OCI-LY7 (cell line): ENCODE measurements around the gene DUSP16. TPM values are rescaled to one million over a fixed set of nuclear protein-coding genes. Genes with fewer than 3 reads are reported as not detected.

Experiments used
- BruUV-seq: library from RNA; stranded (reverse); fragments of 400-500 nt; replicated peaks from 2 replicates; lab custom pipeline; 2021; lab: Mats Ljungman, UMichigan
- CTCF ChIA-PET: fragments of 300-600 bp; sonication (Branson Sonifier 250); formaldehyde crosslinking; loops from one replicate; lab custom pipeline; 2022; ENCODE audit warnings: antibody characterized with exemption; ENCODE audit not compliant: unreplicated experiment; lab: Charles Lee
- POLR2A ChIA-PET: fragments of 300-600 bp; sonication (Branson Sonifier 250); formaldehyde crosslinking; loops from one replicate; lab custom pipeline; 2022; ENCODE audit warnings: antibody characterized with exemption; lab: Charles Lee
- DNase-seq: peaks from one replicate; pipeline ENCODE4 v3.0.0-alpha.2; 2015; ENCODE audit warnings: low spot score
- H2AFZ ChIP-seq: fragments of 200-600 bp; sonication (generic), shearing (Covaris generic); 2 replicates; pipeline ENCODE4 v1.6.1; 2014; ENCODE audit warnings: mild to moderate bottlenecking, antibody characterized with exemption, low read length, moderate library complexity
- H3K27ac ChIP-seq: fragments of 200-600 bp; sonication (generic); 2 replicates; pipeline ENCODE4 v1.5.1; 2014; ENCODE audit warnings: mixed run types, low read depth, mild to moderate bottlenecking, moderate library complexity, low read length, inconsistent platforms; ENCODE audit not compliant: poor library complexity, severe bottlenecking
- H3K36me3 ChIP-seq: fragments of 200-600 bp; sonication (generic); 2 replicates; pipeline ENCODE4 v1.6.1; 2014; ENCODE audit warnings: mild to moderate bottlenecking, antibody characterized with exemption, low read length, moderate library complexity, mixed read lengths; ENCODE audit not compliant: insufficient read depth
- H3K4me1 ChIP-seq: fragments of 200-600 bp; sonication (generic); 2 replicates; pipeline ENCODE4 v1.5.1; 2014; ENCODE audit warnings: mild to moderate bottlenecking, low read length; ENCODE audit not compliant: insufficient read depth, poor library complexity, severe bottlenecking
- H3K4me2 ChIP-seq: fragments of 200-600 bp; sonication (generic); 2 replicates; pipeline ENCODE4 v1.6.1; 2014; ENCODE audit warnings: mild to moderate bottlenecking, low read length
- H3K4me3 ChIP-seq: fragments of 200-600 bp; sonication (generic); 2 replicates; pipeline ENCODE4 v1.5.1; 2014; ENCODE audit warnings: mild to moderate bottlenecking, low read depth, low read length; ENCODE audit not compliant: poor library complexity, severe bottlenecking
- H3K79me2 ChIP-seq: fragments of 200-600 bp; sonication (generic); 2 replicates; pipeline ENCODE4 v1.6.1; 2016; ENCODE audit warnings: low read depth, mild to moderate bottlenecking, low read length, moderate library complexity, mixed read lengths; ENCODE audit not compliant: insufficient read depth
- H3K9me2 ChIP-seq: fragments of 200-600 bp; sonication (generic); 2 replicates; pipeline ENCODE4 v1.6.1; 2016; ENCODE audit warnings: mild to moderate bottlenecking, low read length, mixed read lengths; ENCODE audit not compliant: insufficient read depth
- H3K9me3 ChIP-seq: fragments of 200-600 bp; sonication (generic); 2 replicates; pipeline ENCODE4 v1.6.1; 2014; ENCODE audit warnings: mild to moderate bottlenecking, mixed run types, low read length, mixed read lengths
- H4K20me1 ChIP-seq: fragments of 200-600 bp; sonication (generic); 2 replicates; pipeline ENCODE4 v1.6.1; 2014; ENCODE audit warnings: mild to moderate bottlenecking, antibody characterized with exemption, low read length, moderate library complexity, mixed read lengths; ENCODE audit not compliant: insufficient read depth
- EZH2phosphoT487 ChIP-seq: fragments of 200-600 bp; sonication (generic); IDR thresholded peaks from 2 replicates; pipeline ENCODE4 v1.6.1; 2018; ENCODE audit warnings: low read depth, borderline replicate concordance, mild to moderate bottlenecking, mixed run types, antibody characterized with exemption, low read length, moderate library complexity, mixed read lengths
- intact Hi-C: fragments of 100-400 bp; cut with micrococcal nuclease; formaldehyde crosslinking; loops from one replicate; pipeline ENCODE4 v1.10.0; 2022; ENCODE audit not compliant: unreplicated experiment
- total RNA-seq, 2 experiments: library from RNA; depleted of rRNA in 1 of 2; stranded (reverse); fragments of >200 nt in 1 of 2; shearing (Covaris generic) in 1 of 2; gene quantifications; 2 replicates each; pipeline ENCODE4 v1.2.3, GENCODE V29; 2014 to 2022
- TF ChIP-seq, protein P1 (sequence below): fragments of 200-600 bp; sonication (generic); conservative IDR thresholded peaks from 2 replicates; pipeline ENCODE4 v1.5.1; 2014; ENCODE audit warnings: mild to moderate bottlenecking, antibody characterized with exemption, low read length, moderate library complexity, mixed read lengths

The DUSP16 gene
- total RNA-seq, 2 experiments from 2014 or later = 2.8 to 11.8 TPM

- Histone ChIP-seq H3K9me3 (no peaks in the 10 kb centered on the region), H3K79me2 (no peaks in the 10 kb centered on the region), H3K4me2 (no peak overlapping the region), H3K4me1 (peaks cover 4% of the 10 kb centered on the region), H2AFZ (no peak overlapping the region), H3K4me3 (no peak overlapping the region), H3K9me2 (no peaks in the 10 kb centered on the region), H3K27ac (no peak overlapping the region), H4K20me1 (no peaks in the 10 kb centered on the region; the same call in none of the 2 replicates), H3K36me3 (no peaks in the 10 kb centered on the region)
- intact Hi-C loops = no loop called here
- TF ChIP-seq, protein P1, sequence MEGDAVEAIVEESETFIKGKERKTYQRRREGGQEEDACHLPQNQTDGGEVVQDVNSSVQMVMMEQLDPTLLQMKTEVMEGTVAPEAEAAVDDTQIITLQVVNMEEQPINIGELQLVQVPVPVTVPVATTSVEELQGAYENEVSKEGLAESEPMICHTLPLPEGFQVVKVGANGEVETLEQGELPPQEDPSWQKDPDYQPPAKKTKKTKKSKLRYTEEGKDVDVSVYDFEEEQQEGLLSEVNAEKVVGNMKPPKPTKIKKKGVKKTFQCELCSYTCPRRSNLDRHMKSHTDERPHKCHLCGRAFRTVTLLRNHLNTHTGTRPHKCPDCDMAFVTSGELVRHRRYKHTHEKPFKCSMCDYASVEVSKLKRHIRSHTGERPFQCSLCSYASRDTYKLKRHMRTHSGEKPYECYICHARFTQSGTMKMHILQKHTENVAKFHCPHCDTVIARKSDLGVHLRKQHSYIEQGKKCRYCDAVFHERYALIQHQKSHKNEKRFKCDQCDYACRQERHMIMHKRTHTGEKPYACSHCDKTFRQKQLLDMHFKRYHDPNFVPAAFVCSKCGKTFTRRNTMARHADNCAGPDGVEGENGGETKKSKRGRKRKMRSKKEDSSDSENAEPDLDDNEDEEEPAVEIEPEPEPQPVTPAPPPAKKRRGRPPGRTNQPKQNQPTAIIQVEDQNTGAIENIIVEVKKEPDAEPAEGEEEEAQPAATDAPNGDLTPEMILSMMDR = no peak
- no peak for TF ChIP-seq EZH2phosphoT487
- POLR2A ChIA-PET = interaction anchor here (0.6 kb wide), 1 partner anchor 66 kb away, joined by 3 read pairs; no protein-coding TSS in a partner anchor
- DNase-seq = no peak
- BruUV-seq = no TSS peak
- CTCF ChIA-PET = no interaction called here
Measured at GRCh38 chr12:12511021-12511783, 51.5 kb downstream of the DUSP16 start.

- H3K4me1 ChIP-seq = peaks cover 11% of the 10 kb centered on the region
- BruUV-seq = no TSS peak
- no peaks in the 10 kb centered on the region for H3K36me3 ChIP-seq
- DNase-seq = no peak
- TF ChIP-seq, protein P1 = no peak
- TF ChIP-seq EZH2phosphoT487 = no peak
- H3K9me2 ChIP-seq = no peaks in the 10 kb centered on the region
- no peak overlapping the region for H2AFZ ChIP-seq
- H4K20me1 ChIP-seq = no peaks in the 10 kb centered on the region; the same call in none of the 2 replicates
- H3K79me2 ChIP-seq = no peaks in the 10 kb centered on the region
- POLR2A ChIA-PET = interaction anchor here (0.6 kb wide), 1 partner anchor 11 kb away, joined by 3 read pairs; no protein-coding TSS in a partner anchor
- H3K27ac ChIP-seq = no peak overlapping the region
- intact Hi-C loops = no loop called here
- CTCF ChIA-PET = no interaction called here
- no peak overlapping the region for H3K4me3 ChIP-seq
- no peaks in the 10 kb centered on the region for H3K9me3 ChIP-seq
- H3K4me2 ChIP-seq = no peak overlapping the region
Measured at GRCh38 chr12:12510551-12510950, 52.1 kb downstream of the DUSP16 start.

DNA sequence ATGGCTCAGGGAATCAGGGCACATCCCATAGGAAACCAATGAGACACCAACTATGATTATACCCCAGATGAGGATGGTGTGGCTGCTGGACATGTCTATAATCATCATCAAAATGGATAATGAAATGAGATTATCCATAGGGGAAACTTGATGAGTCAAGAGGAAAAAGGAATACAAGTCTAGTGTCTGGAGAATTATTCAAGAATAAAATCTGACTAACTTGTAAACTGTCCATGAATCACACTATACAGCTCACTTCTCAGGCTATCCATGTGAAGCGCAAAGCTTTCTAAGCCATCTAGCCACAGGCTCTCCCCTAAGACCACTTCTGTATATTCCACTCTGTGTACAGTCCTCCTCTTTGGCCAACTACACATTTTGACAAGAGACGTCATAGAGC lies 52.5 kb downstream of the DUSP16 start:
- H3K36me3 ChIP-seq = no peaks in the 10 kb centered on the region
- TF ChIP-seq, protein P1 = no peak
- TF ChIP-seq EZH2phosphoT487 = no peak
- H3K27ac ChIP-seq = no peak overlapping the region
- ChIA-PET CTCF (no interaction called here), POLR2A (interaction anchor here (0.6 kb wide), 1 partner anchor 11 kb away, joined by 3 read pairs; no protein-coding TSS in a partner anchor)
- no peaks in the 10 kb centered on the region for H3K79me2 ChIP-seq
- H4K20me1 ChIP-seq = no peaks in the 10 kb centered on the region; the same call in none of the 2 replicates
- H3K4me1 ChIP-seq = peaks cover 11% of the 10 kb centered on the region
- H2AFZ ChIP-seq = no peak overlapping the region
- intact Hi-C loops = no loop called here
- no peaks in the 10 kb centered on the region for H3K9me3 ChIP-seq
- no TSS peak for BruUV-seq
- H3K4me3 ChIP-seq = no peak overlapping the region
- DNase-seq = no peak
- no peaks in the 10 kb centered on the region for H3K9me2 ChIP-seq
- no peak overlapping the region for H3K4me2 ChIP-seq
